Measurements from ENCODE around the gene SLAMF9. TPM values are rescaled to one million over a fixed set of nuclear protein-coding genes. Genes with fewer than 3 reads are reported as not detected.

SLAMF9 gene
- total RNA-seq, 1 donor = not detected

DNA sequence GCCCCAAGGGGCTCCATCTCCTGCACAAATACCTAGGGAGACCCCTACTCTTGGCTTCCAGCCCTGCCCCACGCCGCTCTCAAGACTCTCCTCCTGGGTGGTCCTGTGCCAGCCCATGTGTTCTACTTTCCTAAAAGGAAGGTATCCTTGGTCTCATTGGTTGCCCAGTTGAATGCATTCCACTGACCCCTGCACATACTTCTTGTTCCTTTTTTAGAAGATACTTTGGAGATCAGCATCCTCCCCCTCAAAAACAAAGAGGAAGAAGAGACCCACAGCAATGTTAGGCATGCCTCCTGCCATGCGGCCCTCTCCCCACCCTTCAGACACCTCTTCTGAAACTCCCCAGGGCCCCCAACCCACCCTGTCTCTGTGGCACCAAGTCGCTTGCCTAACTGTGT, 4.1 kb downstream of the SLAMF9 start:
- TF ChIP-seq, protein P1, sequence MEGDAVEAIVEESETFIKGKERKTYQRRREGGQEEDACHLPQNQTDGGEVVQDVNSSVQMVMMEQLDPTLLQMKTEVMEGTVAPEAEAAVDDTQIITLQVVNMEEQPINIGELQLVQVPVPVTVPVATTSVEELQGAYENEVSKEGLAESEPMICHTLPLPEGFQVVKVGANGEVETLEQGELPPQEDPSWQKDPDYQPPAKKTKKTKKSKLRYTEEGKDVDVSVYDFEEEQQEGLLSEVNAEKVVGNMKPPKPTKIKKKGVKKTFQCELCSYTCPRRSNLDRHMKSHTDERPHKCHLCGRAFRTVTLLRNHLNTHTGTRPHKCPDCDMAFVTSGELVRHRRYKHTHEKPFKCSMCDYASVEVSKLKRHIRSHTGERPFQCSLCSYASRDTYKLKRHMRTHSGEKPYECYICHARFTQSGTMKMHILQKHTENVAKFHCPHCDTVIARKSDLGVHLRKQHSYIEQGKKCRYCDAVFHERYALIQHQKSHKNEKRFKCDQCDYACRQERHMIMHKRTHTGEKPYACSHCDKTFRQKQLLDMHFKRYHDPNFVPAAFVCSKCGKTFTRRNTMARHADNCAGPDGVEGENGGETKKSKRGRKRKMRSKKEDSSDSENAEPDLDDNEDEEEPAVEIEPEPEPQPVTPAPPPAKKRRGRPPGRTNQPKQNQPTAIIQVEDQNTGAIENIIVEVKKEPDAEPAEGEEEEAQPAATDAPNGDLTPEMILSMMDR (IDR thresholded peaks at IDR 0.05; ENCODE audit: insufficient read depth, low read depth, low read length) = no peak
- no peak overlapping the region for H3K4me3 ChIP-seq (ENCODE audit: low read depth, low read length)
- DNase-seq (ENCODE audit: low read depth) = no peak

DNA sequence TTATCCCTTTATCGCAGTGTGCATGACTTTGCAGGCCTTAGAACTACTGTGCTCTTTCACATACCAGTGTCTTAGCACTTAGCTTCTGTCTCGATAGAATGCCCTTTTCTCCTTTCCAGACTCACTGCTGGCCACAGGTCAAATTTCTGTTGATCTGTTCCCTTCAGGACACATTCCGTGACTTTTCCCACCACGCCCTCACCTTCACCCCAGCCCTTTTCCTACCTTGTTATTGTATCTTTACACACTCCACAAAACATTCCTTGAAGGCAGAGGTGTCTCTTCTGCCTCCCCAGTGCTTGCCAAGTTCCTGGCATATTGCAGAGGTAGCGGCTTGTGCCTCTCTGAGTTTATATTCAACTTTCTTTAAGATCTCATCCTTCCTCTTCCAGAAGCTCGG, 4.9 kb downstream of the SLAMF9 start:
- H3K4me3 ChIP-seq (ENCODE audit: low read depth, low read length) = no peak overlapping the region
- TF ChIP-seq, protein P1 (IDR thresholded peaks at IDR 0.05; ENCODE audit: insufficient read depth, low read depth, low read length) = no peak
- no peak for DNase-seq (ENCODE audit: low read depth)

DNA sequence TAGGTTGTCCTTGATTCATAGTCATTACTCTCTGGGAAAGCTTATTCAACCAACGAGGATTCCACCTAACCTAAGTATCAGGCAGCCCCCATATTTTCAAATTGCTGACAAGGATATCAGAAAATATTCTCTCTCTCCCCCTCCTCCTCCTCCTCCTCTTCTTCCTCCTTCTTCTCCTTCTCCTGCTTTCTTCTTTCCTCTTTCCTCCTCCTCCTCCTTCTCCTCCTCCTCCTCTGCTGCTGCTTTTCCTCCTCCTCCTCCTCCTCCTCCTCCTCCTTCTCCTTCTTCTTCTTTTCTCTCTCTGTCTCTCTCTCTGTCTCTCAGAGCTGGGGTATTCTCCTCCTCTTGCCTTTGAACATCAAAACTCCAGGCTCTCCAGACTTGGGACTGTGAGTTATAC, 6.1 kb downstream of the SLAMF9 start:
- no peak for DNase-seq (ENCODE audit: low read depth)
- no peak overlapping the region for H3K4me3 ChIP-seq (ENCODE audit: low read depth, low read length)
- TF ChIP-seq, protein P1 (IDR thresholded peaks at IDR 0.05; ENCODE audit: insufficient read depth, low read depth, low read length) = no peak

DNA sequence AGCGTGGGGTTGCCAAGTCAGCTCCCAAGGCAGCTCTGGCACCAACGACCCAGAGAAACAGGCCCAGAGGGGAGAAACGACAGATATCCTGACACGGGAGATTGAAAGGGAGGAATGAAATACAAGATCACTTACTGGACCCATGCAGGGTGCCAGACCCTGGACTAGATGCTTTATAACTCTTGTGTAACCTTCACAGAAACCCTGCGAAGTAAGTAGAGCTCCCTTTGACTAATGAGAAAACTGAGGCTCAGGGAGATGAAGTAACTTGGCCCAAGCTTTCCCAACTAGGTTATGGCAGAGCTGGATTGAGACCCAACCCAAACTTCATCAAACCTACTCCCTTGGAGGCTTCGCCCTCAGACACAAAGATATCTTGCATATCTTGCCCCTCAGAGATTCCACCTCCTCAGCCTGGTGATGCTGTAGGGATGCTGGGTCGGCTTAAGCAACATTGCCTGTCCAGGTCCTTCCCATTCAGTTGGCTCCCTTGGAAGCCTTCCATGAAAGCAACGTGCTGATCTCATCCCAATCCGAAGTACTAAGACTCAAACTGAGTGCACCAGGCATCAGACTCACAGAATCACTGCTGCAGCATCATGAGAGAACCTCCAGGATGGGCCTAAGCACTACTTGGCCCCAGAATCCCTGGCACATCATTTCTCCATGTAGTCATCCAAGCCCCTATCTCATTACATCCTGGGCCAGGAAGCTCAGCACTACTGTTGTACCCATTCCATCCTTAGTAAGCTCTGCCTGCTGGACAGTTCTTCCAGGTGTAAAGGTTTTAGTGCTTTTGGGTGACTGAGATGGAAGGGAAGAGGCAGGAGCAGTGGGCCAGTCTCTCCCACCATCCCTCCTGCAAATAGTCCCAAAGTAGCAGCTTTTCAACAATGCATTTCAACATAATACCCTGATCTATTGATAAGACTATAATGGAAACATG, 7.5 kb downstream of the SLAMF9 start:
- TF ChIP-seq, protein P1 (IDR thresholded peaks at IDR 0.05; ENCODE audit: insufficient read depth, low read depth, low read length) = no peak
- DNase-seq (ENCODE audit: low read depth) = no peak
- H3K4me3 ChIP-seq (ENCODE audit: low read depth, low read length) = no peak overlapping the region

DNA sequence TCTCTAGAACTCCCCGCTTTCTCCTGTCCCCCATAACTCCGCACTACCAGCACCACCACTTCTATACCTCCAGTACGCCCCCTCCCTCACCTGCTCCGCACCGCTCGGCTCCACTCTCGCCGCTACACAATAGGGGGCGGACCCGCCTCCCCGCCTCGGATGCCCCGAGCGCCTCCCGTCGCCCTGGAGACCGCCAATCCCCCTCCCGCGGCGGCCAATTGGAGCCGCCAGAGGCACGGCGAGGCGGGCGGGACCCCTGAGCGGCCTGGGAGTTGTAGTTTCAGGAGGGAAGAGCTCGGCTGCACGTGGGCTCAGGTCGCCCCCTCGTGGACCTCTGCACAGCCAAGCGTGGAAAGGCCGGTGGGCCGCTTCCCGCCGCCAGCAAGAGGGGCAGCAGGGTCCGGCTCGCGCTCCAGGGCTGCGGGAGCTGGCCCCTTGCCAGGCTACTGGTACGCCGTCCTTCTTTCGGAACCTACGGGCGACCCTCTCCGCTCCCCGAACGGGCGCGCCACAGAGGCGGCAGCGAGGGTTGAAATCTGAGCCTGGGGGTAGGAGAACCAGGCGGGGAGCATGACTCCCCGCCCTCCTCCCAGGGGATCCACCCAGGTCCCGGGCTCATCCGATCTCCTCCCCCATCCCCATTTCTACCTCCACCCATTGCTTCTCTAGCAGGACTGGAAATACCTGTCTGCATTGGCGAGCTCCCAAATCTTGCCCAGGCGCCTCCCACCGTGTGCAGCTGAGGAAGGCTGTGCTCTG, 8.4 kb downstream of the SLAMF9 start, which contains the start of gene IGSF9:
IGSF9 (minus strand) TSS at position 131 of the 759 bp plus-strand sequence. CDS start 2,159 bp downstream, outside the sequence.
- TF ChIP-seq, protein P1 (IDR thresholded peaks at IDR 0.05; ENCODE audit: insufficient read depth, low read depth, low read length) = peak; percentile 37
- peak within 1 kb of the TSS; percentile 33 for H3K4me3 ChIP-seq (ENCODE audit: low read depth, low read length)
- DNase-seq (ENCODE audit: low read depth) = peak; percentile 57

DNA sequence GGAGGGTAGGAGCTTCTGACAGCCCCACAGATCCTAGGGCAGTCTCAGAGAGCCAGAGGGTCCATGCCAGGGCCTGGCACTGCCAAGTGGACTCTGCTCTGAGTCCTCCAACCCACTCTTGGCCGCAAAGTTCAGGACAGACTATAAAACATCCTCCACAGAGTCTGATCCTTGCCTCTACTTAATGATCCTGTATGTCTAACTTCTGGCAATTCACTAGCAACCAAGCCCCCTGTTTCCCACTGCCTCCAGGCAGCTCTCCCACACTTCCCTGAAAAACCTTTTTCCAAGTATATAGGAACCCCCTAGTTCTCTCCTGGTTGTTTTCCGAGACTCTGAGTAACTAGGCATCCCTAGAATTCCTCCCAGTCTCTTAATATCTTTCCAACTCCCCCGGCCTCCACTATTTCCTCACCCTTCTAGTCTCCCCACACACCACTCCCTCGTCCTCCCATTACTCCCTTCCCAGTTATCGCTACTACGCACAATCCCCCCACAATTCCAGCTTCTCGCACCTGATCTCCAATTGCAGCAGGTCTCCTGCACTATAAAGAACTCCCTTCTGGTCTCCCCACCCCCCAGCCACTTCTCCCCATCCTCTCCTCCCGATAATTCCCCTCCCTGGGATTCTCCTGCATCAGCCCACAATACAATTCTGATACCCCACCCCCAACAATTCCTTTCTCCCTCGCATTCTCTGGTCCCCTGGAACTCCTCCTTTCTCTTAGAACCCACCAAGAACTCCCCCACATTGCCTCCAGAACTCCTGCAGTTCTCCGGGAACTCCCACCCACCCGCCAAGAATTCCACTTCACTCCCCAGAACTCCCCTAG, 9.2 kb downstream of the SLAMF9 start:
- peak overlapping the region; percentile 33 for H3K4me3 ChIP-seq (ENCODE audit: low read depth, low read length)
- TF ChIP-seq, protein P1 (IDR thresholded peaks at IDR 0.05; ENCODE audit: insufficient read depth, low read depth, low read length) = no peak
- no peak for DNase-seq (ENCODE audit: low read depth)
